ENCODE data around the gene GJD3.
A peak's percentile ranks its signal among the peaks of the same experiment; 100 is the strongest.

GJD3 gene

DNA sequence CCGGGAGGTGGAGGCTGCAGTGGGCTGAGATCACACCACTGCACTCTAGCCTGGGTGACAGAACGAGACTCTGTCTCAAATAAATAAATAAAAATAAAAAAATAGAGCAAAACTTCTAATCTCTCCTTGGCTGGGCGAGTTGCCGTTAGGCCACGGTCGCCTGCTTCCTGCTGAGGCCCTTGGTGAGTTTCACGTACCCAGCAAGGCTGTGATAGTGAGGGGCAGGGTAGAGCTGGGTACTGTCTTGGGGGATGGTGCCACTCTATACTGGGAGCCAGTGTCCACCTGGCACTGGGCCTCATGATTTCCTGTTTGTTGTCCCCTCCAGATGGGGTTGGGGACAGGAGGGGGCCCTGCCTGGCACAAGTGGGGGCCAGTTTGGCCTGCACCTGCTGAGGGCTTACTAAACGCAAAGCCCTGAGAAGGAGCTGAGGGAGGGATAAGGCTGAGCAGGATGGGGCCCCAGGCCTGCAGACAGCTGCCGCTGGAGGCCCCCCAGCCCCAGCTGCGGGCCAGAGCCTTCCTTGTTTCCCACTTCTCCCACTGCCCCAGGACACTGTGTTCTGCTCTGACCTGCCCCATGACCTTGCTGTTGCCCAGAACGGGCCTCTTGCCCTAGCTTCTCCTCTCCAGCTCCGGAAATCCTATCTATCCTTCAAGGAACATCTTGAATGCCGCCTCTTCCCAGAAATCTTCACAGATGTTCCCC lies 25.4 kb downstream of the GJD3 start:
- no peak for DNase-seq

DNA sequence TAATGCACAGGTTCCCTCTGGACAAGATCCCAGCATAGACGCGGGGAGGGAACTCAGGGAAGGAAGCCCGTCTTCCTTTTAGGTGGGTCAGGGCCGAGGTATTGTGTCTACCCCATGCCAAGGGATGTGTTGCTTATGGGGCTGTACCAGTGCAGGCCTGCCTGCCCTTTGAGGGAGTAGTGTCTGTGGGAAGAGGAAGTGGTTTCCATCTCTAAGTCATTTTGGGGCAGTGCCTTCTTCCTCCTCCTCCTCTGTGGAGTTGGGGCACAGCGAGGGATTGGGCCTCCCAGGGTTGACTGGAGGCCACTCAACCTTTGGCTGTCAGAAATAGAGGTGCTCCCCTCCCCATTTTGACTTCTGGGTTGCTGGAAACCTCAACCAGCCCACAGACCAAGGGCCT lies 26.5 kb downstream of the GJD3 start:
- no peak for DNase-seq

DNA sequence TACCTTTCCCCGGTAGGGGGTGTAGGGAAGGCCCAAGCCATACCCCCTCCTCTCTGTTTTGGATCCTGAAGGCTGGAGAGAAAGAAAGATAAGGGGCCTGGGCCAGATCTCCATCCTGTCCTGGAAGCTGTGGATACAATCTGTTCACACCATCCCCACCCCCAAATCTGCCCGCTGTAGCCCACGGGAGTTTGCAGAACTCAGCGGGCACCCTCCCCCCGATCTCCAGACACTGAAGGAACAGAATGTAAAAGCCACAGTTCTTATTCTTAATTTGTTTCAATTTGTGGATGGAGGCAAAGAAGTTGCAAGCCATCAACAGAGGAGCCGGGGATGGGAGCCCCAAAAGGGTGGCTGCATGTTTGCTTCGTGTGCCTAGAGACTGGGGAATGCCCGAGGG lies 27.2 kb downstream of the GJD3 start:
- DNase-seq, result no peak

DNA sequence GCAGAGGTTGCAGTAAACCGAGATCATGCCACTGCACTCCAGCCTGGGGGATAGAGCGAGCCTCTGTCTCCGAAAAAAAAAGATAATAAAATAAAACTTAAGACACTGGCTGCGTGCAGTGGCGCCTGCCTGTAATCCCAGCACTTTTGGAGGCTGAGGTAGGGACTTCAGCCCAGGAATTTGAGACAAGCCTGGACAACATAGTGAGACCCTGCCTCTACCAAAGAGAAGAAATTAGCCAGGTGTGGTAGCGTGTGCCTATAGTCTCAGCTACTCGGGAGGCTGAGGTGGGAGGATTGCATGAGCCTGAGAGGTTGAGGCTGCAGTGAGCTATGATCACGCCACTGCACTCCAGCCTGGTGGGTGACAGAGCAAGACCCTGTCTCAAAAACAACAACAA lies 28.9 kb downstream of the GJD3 start:
- DNase-seq, result no peak

DNA sequence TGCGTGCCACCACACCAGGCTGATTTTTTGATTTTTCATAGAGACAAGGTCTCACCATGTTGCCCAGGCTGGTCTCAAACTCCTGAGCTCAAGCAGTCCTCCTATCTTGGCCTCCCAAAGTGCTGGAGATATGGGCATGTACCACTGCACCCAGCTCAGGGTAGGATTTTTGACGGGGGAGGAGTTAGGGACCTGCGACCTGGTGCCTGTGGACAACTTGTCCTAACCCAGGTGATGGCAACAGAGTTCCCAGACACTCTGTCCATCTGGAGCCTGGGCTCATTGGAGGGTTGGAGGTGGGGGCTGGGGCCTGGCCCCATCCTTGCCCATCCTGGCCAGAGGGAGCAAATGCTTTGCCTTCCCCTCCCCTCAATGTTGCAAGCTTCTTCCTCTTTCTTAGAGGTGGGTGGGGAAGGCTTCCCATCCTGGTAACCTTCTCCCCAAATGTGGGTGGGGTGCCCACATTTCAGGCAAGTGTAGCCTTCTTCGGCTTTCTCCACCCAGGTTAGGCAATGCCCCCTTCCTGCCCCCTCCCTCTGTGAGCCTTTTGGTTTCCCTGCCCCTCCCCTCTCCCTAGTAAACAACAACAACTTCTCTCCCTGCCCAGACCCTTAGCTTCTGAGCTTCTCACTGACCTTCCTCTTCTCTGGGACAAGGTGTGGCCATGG lies 30.6 kb downstream of the GJD3 start:
- DNase-seq, result no peak

DNA sequence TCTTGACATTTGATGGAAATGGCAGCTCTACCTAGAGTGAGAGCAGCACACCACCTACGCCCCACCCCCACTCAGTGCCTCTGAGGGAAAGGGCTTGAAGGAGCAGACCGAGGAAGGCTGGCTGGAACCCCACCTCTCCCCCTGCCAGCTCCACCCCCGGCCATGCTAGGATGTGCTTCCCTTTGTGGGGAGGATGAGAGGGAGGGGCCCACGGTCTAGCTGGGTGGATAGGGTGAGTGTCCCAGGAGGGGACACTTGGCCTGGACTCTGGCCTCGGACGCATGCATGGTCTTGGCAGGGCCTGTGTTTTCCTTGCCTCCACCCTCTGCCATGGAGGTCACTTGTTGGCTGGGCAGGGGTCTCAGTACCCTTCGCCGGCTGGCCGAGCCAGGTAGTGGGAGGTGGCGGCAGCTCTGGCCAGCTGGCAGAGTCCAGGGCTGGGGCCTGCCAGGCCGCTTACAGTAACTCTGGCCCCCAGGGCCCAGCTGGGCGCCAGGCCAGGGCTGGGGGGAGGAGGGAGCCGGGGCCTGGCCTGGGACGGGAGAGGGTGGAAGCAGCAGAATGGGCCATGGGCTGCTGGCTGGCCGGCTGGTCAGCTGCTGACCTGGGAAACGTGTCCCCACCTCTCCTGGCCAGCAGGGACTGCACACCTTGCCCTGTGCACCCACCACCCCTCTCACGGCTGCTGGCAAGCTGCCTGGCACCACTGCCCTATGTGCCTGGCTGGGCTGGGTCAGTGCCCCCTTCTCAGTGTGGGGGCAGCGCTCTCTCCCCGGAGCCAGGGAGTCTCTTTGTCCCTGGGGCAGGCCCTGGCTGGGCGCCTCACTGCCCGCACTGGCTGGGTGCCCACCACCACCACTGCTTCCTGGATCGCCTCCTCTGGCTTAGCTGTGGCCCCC lies 32.5 kb downstream of the GJD3 start:
- DNase-seq, result peak; percentile 37

DNA sequence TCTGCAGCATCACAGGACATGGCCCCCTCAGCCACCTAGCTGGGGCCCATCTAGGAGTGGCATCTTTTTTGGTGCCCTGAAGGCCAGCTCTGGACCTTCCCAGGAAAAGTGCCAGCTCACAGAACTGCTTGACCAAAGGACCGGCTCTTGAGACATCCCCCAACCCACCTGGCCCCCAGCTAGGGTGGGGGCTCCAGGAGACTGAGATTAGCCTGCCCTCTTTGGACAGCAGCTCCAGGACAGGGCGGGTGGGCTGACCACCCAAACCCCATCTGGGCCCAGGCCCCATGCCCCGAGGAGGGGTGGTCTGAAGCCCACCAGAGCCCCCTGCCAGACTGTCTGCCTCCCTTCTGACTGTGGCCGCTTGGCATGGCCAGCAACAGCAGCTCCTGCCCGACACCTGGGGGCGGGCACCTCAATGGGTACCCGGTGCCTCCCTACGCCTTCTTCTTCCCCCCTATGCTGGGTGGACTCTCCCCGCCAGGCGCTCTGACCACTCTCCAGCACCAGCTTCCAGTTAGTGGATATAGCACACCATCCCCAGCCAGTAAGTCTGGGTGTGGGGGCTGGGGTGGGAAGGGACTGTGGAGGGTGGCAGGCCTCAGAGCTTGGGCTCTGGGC lies 33.6 kb downstream of the GJD3 start:
- no peak for DNase-seq

DNA sequence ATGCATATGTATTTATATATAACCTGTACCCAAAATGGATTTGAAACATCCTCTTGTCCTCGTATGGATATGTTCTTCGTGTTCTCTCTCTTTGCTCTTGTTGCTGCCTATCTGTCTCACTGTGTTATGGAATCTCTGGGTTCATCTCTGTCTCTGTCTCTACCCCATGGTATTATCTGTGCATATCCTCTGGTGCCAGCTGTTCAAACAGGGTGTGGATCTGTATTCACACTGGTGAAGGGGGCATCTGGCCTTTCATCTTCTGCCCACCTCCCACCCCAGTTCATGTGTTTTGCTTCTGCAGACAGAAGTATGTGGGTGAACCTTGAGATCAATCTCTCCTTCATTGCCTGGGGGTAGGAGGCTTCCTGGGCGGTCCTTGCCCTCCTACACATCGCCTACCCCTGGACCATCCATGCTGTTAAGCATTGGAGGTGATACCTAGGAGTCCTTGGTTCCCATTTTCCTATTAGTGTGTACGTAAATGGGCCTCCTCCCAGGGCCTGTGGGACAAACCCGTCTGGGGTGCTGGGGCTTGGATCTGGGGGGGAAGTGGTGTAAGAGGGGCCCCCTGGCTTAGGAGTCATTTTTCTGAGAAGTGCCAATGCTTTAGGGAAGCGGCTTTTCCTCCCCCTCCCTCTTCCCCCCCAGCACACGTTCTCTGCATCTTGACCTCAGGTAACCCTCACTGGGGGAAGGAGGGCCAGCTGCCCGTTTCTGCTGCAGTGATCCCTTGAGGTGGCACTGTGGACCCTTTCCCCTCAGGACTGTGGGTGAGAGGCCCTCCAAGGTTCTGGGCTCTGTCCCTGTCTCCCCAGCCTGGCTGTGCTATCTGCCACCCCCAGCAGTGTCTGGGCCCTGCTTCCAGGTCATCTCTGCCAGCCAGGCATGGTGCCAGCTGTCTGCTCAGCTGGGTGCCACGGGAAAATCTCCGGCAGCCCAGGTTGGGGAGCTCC lies 34.4 kb downstream of the GJD3 start:
- DNase-seq, result no peak

DNA sequence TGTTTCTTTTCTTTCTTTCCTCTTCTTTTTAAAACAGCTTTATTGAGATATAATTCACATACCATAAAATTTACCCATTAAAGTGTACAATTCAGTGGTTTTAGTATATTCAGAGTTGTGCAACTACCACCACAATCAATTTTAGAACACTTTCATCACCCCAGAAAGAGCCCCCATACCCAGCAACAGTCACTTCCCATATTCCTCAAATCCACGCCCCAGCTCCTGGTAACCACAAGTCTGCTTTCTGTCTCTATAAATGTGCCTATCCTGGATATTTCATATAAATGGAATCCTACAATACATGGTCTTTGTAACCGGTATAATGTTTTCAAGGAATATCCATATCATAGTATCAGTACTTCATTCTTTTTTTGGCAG lies 36.2 kb downstream of the GJD3 start:
- no peak for DNase-seq

DNA sequence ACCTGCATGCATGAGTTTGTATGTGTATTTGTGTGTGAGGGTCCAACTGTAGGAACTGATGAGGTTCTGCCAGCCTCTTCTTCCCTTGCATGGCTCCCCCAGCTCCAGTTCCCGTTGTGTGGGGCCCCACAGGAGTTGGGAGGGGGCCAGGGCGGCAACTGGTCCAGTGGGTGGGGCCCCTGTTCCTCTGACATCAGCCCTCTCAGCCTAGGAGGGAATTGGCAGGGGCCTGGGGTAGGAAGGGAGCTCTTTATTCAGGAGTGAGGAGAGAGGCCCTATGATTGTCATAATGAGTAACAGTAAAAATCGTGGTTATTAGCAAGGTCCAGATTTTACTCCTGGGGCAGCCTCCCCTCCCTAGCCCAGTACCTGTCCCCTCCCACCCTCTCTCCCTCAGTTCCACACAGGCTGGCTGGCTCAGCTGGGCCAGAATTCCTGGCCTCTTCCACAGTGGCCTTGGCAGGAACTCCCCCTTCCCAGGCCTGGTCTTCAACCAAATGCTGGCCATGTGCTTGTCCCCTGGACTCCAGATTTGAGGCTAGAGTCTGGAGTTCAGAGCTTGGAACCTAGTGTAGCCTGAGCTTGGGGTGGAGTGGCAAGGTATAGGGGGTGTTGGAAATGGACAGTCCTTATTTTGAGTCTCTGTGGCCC lies 36.7 kb downstream of the GJD3 start:
- DNase-seq, result no peak

DNA sequence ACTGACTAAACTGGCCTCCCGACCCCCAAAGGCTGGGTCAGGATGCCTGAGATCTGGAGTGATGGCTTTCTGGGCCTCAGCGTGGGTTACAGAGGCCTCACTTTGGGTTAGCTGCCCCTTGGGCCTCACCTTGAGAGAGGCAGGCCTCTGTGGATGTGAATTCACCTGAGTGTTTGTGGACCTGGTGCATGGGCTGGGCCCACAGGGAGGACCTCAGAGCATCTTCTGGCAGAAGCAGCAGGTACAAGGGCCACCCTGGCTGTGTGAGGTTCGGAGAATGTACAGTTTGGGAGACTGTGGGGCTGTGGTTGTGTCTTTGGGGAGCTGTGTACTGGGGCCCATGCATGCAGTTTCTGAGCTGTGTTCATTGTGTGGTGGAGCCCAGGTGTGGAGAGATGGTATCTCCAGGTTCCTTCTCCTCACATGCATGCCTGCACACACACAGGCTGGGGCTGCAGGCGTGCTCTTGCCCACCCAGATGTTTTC lies 37.2 kb downstream of the GJD3 start:
- DNase-seq, result no peak

DNA sequence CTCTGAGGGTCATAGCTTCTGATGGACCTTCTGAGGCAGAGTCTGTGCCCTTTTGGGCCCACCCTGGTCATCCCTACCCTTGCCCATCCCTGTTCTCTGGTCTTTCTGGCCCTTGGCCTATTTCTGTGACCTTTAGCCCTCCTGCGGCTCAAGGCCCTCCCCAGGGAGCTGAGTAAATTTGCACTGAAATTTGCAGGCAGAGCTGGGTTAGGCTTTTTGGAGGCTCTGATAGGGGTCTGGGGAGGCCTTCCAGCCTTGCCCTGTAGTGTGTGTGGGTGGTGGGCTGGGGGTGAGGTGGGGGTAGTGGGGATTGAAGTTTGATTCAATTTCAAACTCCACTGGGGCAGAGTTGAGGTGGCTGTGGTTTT lies 37.7 kb downstream of the GJD3 start:
- DNase-seq, result no peak

DNA sequence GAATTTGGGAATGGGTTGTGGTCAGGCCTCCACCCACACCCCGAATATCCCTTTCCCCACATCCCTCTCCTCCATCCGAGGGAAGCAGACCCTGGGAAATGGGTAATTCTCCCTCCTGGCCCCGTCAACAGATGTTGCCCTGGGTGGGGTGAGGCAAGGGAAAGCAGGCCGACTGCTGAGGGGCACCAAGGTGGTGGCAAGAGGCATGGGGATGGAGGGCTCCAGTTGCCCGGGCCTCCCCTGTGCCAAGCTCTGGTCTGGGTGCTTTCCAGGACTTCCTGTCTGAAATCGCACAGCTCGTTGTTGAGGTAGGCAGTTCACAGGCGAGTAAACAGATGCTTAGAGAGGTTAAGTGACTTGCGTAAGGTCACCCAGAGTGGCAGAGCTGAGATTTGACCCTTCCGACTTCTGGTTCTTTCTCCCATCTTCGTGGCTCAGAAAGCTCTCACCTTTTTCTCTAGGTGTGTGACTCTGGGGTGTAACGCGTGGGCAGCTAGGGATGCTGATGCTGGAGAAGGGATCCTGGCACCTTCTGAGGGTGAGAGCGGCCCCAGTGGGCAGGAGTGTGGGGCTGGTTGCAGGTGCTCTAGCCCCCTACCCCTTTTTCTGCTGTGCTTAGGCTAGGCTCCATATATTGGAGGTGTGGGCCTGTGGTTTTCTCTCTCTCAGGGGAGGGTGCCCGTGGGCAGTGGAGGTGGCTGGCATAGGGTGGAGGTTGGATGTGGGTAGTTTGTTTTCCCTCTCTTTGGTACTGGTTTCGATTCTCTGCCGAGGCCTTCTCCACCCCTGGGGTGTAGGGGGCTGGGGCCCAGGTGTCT lies 38.3 kb downstream of the GJD3 start:
- no peak for DNase-seq

DNA sequence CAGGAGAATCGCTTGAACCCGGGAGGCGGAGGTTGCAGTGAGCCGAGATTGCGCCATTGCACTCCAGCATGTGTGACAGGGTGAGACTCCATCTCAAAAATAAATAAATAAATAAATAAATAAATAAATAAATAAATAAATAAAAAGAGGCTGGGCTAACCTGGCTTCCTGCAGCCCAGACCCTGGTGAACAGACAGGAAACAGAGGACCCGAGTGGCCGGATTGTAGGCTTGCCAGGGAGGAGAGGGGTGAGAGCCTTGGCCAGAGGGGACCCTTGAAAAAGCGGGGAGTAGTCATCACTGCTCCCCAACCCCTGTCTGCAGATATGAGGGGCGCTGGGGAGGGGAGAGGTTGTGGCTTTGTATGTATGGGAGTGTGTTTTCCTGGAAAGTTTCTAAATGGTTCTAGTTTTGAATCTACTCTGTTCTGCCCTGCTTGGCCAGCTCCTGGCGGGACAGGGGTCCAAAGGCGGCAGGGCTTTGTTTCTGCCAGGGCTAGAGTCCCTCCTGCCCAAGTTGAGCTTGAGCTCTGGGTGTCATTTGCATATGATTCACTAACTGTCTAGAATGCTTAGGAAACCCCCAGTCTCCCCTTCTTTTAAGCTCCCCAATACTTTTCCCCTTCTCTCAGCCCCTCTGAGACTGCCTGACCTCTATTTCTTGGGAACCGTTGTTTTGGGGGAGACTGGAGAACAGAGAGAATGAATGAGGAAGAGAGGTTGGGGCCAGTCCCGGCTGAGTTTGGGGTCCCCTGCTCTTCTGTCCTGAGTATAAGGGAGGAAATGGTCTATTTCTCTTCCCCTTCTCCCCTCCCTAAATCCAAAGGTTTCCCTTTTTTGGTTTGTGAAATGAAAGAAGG lies 39.2 kb downstream of the GJD3 start:
- no peak for DNase-seq

DNA sequence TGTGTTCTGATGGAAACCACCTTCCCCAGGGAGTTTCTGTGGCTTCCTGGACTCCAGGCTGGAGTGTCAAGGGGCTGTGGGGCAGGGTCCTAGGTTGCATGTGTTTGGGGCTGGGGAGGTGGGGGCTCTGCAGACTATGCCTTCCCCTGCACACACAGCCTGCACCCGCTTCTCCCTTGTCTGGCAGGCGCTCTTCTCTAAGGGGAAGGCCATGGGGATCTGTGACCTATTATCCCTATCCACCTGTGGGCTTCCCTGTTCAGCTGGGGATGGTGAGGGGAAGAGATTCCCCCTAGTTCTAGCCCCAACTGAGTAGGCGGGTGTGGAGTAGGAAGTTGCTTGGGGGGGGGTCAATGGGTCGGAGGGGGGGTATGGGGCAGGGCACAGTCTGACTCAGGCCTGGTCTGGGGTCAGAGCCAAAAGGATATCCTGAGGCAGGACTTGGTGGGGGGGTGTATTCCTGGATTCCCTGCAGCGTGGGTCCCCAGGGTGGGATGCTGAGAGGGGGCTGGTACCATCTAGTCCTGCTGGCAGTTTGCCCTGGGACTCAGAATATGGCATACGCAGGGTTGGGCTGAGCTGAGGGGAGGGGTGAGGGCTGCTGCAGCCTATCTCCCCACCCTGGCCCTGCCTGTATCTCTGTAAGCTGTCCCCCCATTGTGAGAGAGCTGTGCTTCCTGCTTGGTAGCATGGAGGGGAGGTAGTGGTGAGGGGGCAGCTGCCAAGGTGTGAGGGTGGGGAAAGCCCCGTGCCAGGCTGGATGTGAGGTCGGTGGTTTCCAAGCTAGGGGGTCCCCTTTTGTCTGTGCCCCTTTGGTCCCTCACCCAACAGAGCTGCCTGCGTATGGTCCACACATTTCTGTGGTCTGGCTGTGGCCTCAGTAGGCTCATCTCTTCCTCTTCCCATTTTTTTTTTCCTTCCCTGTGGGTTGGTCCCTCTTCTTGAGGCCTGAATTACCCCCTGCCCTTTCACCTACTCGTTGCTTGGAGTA lies 40.9 kb downstream of the GJD3 start:
- no peak for DNase-seq

DNA sequence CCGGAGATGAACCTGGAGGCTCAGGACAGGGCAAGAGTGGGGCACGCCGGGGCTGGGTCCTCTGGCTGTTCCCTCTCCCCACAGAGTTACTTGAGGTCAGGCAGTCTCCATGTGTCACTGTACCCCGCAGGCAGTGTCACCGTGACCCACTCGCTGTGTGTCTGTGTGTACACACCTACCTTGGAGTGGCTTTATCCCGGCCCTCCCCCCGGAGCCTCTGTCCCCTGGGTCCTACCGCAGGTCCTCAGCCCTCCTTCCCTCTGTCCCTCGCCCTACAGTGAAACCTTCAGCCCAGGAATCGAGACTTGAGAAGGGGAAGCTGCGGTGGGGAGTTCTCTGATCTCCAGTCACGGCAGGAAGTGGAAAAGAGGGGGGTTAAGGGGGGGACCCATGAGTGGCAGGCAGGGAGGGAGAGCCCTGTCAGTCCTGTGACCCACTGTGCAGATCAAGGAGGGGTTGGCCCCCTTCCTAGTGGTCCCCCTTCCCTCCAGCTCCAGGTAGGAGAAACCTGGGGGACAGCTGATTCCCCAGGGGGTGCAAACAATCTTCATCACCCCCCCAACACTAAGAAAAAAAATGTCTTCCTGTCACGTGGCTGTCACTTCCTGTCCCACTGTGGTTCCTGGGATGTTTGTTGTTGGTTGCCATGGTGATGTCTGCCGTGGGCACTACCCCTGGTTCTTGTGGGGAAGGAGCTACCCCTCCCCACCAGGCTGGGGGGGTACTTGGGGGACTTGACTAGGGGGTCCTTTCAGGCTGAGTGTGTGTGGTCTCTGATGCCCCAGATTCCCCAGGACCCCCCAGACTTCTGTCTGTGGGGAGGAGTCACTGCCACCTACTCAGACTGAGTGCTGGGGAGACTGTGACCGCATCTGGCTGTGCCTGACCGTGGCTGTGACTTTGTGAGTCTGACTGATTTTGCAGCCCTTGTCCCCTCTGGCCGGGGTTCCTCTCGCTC lies 41.9 kb downstream of the GJD3 start:
- DNase-seq, result peak; percentile 86

DNA sequence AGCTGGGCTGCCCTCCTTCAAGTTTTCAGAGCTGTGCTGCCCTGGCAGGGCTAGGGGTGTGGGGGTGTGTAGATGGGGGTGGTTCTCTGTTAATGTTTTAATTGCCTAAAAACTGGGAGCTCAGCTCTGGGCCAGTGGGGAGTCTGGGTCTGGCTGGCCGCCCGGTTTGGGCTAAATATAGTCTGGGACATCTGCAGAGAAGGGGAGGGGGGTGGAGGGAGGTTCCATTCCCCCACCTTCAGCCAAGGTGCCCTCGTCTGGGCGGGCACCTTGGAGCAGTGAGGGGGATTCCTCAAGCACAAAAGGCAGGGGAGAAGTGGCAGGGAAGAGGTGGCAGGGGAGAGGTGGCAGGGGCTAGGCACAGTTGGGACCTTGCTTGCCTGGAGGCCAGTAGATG lies 42.6 kb downstream of the GJD3 start:
- no peak for DNase-seq

All from kidney glomerular epithelial cell (primary cell).